H1 (cell line): ENCODE measurements around the gene CNTROB. TPM values are rescaled to one million over a fixed set of nuclear protein-coding genes. Genes with fewer than 3 reads are reported as not detected.

Source experiments
- BCL11A ChIP-seq, 2 experiments: IDR thresholded peaks; one replicate each; pipeline ENCODE4 v1.6.1; 2011; ENCODE audit warnings: low read depth in 2 of 2, low read length in 2 of 2, mild to moderate bottlenecking in 2 of 2
- CBX8 ChIP-seq: fragments of 300-800, 300-1000 bp; sonication (generic); IDR thresholded peaks from 2 replicates; pipeline ENCODE4 v1.7.1; 2016; ENCODE audit warnings: low read depth, low read length, borderline replicate concordance
- CEBPB ChIP-seq: IDR thresholded peaks from 2 replicates; pipeline ENCODE4 v1.6.1; 2012; ENCODE audit warnings: low read depth, low read length
- KDM4A ChIP-seq: IDR thresholded peaks from one replicate; pipeline ENCODE4 v1.7.1; 2012; ENCODE audit warnings: low read depth, mild to moderate bottlenecking, moderate library complexity, low read length, inconsistent platforms; ENCODE audit not compliant: severe bottlenecking
- NANOG ChIP-seq: IDR thresholded peaks from 2 replicates; pipeline ENCODE4 v1.6.1; 2011; ENCODE audit warnings: low read length, low read depth, mild to moderate bottlenecking, inconsistent platforms; ENCODE audit not compliant: insufficient read depth, poor library complexity, severe bottlenecking
- POLR2AphosphoS5 ChIP-seq: IDR thresholded peaks from 2 replicates; pipeline ENCODE4 v1.6.1; 2011; ENCODE audit warnings: low read depth, low read length
- SP2 ChIP-seq: IDR thresholded peaks from 2 replicates; pipeline ENCODE4 v1.6.1; 2012; ENCODE audit warnings: mild to moderate bottlenecking, low read length, inconsistent platforms
- SRF ChIP-seq: IDR thresholded peaks from 2 replicates; pipeline ENCODE4 v1.6.1; 2011; ENCODE audit warnings: mild to moderate bottlenecking, low read depth, low read length, moderate library complexity
- polyA plus RNA-seq, 7 experiments: library from polyadenylated mRNA; depleted of rRNA in 3 of 7; stranded (reverse) in 5 of 7; unstranded in 2 of 7; fragments of >200 nt in 5 of 7; fragments of 200-250 nt in 2 of 7; gene quantifications; 1 replicate in 5 of 7; 2 replicates in 1 of 7; 4 replicates in 1 of 7; pipeline versions ENCODE4 v1.2.1 to v1.2.3, GENCODE V29; 2011 to 2013; ENCODE audit warnings: missing spikeins in 2 of 7, mixed read lengths in 2 of 7
- total RNA-seq: library from RNA; stranded (reverse); fragmentation: NEBNext Ultra II Directional; extraction: Animal tissue kit (Norgen Biotek cat#: 25700); gene quantifications from 2 replicates; pipeline ENCODE4 v1.2.1, GENCODE V29; 2021
- TF ChIP-seq, protein P1 (sequence below): IDR thresholded peaks from 2 replicates; pipeline ENCODE4 v1.6.1; 2012; ENCODE audit warnings: low read length, inconsistent platforms

Gene CNTROB
- total and polyA plus RNA-seq, 2 of the 8 experiments (the other 6 are each of a cell fraction or from before 2014, with no cell fraction given): 20.5 to 31.9 TPM

DNA sequence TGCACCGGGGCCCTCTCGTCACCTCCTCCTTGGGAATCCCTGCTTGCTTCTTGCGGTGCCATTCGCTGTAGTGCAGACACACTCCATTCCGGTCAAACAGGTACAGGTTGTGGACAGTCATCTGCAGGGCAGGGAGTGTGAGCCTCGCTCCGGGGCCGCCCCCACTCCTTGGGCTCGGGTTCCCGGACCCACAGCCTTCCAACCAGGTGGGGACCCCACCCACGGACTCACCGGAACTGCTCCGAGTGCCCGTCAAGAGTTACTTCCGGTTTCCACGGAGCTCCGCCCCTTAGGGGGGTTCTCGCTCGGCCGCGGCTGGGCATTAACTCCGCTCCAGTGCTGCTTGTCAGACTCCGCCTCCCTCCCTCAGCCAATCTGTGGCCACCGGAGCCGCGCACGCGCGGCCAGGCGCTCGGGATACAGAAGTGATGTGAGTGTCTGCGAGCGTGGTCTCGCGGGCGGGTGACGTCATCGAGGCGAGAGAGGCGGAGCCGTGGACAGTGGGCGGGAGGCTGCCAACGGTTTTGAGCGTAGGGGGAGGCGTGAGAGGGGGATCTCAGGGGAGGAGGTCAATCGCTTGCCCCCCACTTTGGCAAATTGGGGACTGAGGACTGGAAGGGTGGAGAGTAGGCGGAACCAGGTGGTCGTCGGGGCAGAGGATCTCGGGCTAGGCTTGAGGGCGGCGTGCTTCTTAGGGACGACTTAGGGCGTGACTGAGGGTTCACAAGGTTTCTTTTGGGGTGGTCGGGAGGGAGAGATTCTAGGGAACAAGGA lies at the start of gene CNTROB, which contains the start of gene TRAPPC1 (continued):
- no peak for TF ChIP-seq SRF
- peak; percentile 20; the same call in 1 of the 2 replicates for TF ChIP-seq CEBPB
- TF ChIP-seq KDM4A: peak; percentile 91
- TF ChIP-seq SP2: no peak
- no peak for TF ChIP-seq NANOG
- TF ChIP-seq, protein P1, sequence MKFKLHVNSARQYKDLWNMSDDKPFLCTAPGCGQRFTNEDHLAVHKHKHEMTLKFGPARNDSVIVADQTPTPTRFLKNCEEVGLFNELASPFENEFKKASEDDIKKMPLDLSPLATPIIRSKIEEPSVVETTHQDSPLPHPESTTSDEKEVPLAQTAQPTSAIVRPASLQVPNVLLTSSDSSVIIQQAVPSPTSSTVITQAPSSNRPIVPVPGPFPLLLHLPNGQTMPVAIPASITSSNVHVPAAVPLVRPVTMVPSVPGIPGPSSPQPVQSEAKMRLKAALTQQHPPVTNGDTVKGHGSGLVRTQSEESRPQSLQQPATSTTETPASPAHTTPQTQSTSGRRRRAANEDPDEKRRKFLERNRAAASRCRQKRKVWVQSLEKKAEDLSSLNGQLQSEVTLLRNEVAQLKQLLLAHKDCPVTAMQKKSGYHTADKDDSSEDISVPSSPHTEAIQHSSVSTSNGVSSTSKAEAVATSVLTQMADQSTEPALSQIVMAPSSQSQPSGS: peak; percentile 83; the same call in 1 of the 2 replicates
- TF ChIP-seq BCL11A (IDR thresholded peaks at IDR 0.05; ENCODE audit: low read depth in 2 of 2, low read length in 2 of 2): no peak
- no peak for TF ChIP-seq CBX8
- no peak; the same call in 1 of the 2 replicates for TF ChIP-seq POLR2AphosphoS5
